Measurements from ENCODE around the gene C16orf95. TPM values are rescaled to one million over a fixed set of nuclear protein-coding genes. Genes with fewer than 3 reads are reported as not detected.
"Not testable (repeated sequence)": the region's sequence is repeated elsewhere in the genome, so short reads cannot be mapped to it uniquely, and the experiment has no call there.

The C16orf95 gene
- total RNA-seq, 1 donor from 2014 or later: 5.4 TPM

DNA sequence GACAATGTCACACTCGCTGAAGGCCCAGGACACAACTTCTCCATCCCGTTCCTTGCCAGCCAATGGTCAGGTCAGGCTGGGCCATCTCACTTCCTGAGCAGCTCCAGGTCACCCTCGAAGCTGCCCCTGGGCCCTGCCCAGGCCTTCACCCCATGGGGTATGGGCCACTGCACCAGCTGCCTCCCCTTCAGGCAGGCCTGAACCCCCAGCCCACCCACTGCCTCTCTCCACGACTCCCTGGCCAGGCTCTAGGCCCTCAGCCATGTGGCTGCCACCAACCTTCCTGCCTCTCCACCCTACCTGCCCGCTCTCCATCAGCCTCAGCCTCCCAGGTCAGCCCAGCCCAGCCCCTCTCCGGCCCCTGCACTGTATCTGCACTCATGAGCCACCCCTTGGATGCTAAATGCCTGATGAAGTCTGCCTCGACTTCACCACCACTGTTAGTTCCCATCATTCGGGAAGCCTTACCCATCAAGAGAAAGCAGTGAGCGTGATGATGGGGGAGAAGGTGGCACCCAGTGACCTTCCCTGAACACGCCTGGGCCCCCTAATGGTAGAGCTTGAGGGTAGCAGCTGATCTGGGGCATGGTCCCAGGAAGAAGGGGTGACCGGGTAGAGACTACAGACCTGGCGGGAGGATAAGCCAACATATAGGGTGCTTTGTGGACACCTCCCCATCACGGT is 30.9 kb upstream of the C16orf95 start:
- DNase-seq (ENCODE audit: low spot score) (no peak), ATAC-seq (no peak)

DNA sequence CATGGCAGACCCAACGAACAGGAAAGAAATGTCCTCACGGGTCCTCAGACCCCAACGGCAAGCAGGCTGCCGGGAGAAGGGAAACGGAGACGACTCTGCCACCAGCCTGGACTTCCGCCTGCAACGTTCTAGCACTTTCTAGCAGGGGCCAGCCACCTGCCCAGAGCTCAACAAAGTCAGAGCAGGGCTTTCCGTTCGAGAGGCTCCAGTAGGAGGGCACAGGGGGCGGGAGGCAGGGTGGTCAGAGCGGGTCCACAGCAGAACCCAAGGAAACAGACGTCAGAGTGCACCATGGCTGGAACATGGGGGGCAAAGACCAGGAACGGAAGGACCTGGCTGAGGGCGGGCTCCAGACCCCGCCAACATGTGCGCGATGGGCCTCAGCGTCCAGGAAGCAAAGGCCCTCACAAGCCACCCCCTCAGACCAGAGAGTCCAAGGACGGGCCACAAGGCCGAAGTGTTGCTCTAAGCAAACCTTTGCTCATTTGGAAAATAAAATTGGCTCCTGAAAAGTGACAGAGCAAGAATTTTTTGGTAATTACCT is 29.4 kb upstream of the C16orf95 start:
- ATAC-seq: no peak
- no peak for DNase-seq (ENCODE audit: low spot score)

DNA sequence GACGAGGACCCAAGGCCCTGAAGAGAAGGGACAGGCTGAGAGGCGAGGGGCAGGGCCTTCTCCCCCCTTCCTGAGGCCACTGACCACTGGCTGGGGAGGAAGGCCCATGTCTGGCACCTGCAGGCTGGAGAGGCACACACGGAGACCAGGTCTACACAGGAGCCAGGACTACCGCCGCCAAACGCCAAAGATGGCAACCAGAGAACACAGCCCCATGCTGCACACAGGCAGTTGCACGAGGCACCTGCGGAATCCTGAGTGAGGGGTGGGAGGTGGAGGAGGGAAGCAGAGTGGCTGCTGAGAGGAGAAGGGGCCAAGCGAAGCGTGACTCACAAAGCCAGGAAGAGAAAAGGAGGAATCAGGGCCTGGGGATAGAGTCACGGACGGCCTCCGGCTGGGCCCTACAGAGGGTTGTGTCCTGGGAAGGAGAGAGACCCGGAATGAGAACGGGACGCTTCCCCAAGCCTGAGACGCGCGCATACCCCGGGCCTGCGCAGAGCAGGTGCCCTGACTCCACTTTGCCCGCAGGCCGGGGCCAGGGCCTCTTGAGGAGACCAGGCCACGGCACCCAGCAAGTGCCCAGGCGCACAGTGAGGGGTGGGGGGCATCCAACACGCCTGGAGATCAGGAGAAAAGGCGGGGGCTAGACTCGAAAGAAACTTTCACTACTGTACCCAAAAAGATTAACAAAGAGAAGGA is 28.7 kb upstream of the C16orf95 start:
- ATAC-seq (no peak), DNase-seq (ENCODE audit: low spot score) (no peak)

DNA sequence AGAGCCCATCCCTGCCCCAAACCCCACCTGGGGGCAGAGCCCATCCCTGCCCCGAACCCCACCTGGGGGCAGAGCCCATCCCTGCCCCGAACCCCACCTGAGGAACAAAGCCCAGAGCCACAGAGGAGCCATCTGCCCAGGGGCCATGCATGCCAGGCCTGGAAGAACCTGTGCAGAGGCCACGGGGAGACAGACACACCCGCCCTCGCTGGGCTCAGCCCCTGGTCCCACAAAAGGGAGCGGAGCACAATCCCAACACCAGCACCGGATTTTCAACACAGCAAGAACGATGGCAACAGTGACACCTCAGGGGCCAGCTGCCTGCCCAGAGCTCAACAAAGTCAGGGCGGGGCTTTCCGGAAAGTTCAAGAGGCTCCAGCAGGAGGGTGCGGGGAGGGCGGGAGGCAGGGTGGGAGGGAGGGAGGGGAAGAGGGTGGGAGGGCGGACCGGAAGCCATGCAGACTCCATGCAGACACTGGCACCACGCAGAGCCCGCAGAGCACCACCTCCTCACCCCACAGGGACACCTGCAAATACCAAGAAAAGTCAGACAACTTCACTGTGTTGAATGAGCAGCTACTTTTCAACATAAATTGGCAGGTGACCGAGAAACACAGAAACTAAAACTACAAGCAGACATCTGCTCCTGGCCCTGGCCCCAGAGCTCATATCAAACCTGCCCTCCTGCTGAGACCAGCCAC is 27.9 kb upstream of the C16orf95 start:
- DNase-seq (ENCODE audit: low spot score) (no peak), ATAC-seq (no peak)

DNA sequence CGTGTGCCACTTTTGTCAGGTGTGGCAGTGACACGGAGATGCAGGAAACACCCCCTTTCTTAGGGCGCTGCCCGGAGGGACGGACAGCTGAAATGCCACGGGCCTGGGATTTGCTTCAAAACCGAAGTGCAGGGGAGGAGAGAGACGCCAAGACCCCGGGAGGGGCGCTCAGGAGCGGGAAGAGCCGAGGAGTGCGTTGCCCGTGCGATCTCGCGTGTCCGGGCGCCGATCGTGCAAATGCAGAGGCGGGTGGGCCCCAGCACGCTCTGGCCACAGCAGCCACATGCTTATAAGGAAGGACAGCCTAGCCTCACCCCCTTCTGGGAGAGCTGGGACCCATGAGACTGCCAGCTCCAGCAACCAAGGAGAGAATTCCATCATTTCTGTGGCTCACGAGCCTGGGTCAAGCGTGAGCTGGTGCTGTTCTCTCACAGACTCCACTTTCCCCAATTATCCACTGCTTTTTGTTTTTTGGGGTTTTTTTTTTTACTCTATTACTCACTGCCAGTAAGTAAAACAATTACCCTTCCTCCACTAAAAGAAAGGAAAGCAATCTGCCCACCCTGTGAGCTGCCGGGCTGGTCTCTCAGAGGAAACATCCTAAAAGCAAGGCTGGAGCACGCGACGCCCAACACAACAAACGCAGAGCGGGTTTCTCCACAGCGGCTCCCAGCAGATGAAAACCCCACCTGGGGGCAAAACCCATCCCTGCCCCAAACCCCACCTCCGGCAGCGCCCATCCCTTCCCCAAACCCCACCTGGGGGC is 27.2 kb upstream of the C16orf95 start:
- ATAC-seq: no peak
- no peak for DNase-seq (ENCODE audit: low spot score)

DNA sequence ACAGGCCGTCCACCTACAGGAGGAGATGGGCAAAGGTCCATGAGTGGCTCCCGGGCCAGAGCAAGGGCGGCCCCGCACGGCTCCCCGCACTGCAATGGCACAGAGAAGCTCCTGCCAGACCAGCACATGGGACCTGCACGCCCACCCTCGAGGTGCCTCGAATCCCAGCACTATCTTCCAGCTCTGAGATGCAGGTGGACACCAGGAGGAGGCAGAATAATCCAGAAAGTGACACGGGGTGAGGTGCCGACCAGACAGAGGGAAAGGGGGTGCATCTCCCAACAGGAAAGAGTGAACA is 26.5 kb upstream of the C16orf95 start:
- ATAC-seq: no peak
- DNase-seq (ENCODE audit: low spot score): no peak

DNA sequence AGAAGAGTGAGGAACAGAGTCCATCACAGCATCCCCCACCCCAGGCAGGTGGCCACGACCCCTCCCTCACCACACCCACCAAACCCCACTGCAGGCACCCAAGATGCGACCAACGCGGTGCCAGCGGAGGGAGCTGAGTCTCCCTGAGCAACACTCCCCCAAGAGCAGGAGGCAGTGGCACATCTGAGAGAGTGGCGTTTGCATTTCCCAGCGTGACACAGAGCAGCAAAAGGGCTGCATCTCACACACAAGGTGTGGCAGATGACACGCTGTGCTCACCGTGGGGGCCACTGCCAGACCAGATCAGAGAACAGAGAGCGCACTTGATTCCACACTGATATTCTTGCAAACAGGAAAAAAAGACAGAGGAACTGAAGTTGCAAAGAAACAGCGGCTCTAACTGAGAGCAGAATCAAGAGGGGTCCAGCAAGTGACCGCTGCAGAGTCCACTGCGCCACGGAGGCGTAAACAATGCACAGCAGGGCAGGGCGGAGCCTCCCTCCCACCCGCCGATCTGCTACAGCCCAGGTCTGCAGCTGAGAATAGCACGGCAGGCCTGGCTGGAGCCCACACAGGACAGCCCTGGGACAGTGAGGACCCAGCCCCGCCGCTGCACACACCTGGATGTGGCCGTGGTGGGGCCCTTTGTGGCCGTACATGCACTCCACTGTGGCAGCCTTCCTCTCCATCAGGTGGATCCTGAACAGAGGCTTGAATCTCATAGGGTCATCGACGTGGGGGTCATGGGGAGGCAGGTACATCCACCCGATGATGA is 26.0 kb upstream of the C16orf95 start:
- no peak for ATAC-seq
- DNase-seq (ENCODE audit: low spot score): no peak

DNA sequence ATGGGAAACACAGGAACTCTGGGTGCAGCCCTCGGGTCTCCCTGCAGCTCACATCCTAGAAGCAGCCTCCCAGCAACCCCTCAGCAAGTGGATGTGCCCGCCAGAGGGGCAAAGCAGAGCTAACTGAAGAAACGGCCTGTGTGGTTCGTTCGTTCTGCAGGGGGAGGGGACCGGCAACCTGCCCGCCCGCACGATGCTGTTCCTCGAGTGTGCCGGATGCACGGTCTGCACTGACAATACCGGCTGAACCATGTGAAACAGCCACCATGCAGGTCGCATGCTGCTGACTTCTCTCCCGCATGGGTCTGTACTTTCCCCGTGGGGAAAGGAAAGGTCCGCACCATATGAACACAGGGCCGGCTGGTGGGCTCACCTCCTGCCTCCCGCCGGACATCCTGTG is 25.3 kb upstream of the C16orf95 start:
- no peak for DNase-seq (ENCODE audit: low spot score)
- no peak for ATAC-seq

DNA sequence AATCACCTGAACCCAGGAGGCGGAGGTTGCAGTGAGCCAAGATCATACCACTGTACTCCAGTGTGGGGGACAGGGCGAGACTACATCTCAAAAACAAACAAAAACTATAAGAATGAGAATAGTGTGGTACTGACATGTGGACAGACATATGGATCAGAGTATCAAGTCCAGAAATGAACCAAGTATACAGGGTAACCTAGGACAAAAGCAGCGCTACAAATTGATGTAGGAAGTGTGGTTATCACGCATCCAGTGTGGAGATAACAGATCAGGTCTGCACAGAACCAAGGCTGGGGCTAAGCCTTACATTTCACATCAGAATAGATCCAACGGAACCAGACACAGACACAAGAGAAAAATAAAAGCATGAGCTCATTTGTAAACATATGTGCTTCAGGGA is 23.0 kb upstream of the C16orf95 start:
- DNase-seq (ENCODE audit: low spot score): no peak
- ATAC-seq: no peak

DNA sequence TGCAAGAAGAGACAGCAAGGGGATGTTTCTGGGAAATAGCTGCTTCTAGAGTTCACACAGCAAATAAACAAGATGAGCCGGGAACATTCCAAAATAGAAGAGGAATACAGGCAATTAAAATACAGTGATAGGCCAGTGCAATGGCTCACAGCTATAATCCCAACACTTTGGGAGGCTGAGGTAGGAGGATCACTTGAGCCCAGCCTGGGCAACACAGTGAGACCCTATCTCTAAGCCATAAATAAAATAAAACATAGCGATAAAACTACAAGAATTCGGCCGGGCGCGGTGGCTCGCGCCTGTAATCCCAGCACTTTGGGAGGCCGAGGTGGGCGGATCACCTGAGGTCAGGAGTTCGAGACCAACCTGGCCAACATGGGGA is 22.5 kb upstream of the C16orf95 start:
- not testable (repeated sequence) for DNase-seq (ENCODE audit: low spot score); ATAC-seq

DNA sequence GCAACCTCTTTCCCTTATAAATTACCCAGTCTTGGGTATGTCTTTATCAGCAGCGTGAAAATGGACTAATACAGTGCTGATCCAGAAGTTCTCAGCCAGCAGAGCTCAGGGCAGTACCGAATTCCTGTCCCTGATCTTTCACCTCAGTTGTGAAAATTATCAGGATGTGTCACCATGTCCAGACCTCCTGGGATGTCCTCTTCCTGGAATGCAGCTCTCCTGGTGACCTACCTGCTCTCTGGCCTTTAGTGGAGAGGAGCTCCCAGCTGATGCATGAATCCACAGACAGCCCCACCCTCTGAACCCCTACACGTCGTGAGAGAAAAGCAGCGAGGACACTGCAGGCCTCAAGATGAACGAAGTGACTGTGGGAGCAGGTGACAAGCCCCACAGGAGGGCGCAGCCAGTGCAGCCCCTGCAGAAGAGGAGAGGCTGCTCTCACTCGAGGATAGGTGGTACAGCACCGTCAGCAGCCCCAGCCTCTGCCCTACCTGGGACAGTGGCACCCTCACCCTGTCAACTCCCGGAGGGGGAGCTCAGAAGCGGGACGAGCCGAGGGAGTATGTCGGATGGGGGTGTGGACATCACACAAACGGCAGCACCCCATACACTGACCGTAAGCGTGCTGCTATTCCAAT is 22.0 kb upstream of the C16orf95 start:
- DNase-seq (ENCODE audit: low spot score) (no peak), ATAC-seq (no peak)

DNA sequence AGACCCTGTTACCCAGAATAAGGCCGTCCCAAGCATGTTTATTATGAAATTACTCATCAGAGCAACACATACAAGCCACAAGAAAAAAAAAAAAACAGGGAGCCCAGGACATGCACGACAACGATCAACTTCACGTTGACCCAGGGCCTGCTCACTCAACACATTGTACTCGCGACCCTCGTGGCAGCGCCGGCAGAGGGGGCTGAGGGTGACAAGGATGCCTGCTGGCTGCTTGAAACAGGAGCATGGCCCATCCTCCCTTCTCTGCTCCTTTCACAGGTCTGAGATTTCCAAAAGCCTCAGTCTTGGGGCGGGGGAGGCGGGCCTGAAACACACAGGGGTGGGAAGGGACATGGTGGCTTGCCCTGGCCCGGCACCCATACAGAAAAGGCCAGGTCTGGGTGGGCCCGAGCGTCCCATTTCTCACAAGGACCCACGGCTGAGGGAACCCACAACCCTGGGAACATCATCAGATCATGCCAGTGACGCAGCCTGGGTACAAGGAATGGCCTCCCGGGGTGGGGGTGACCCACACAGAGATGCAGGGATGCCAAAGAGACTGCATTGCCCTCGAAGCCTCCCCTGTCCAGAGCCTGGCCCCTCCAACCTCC is 21.1 kb upstream of the C16orf95 start:
- DNase-seq (ENCODE audit: low spot score) (no peak), ATAC-seq (no peak)

DNA sequence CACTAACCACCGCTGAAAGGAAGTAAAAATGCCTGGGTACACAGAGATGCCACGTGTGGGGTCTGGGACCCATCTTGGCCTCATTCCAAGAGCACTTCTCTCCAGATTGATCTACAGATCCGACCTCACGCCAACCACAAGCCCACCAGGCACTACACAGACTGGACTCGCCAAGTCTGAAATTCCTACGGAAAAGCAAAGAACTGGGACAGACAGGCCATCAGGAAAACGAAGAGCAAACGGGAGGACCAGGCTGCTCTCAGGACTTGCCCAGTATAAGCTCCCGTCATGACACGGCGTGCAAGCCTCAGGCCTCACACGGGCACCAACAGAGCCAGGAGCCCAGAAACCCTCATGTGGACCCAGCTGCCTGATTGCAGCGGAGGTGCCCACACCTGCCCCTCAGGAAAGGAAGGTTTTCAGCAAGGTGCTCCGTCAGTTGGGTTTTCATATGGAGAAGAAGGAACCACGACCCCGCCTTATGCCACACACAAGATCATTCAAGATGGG is 20.1 kb upstream of the C16orf95 start:
- no peak for ATAC-seq
- no peak for DNase-seq (ENCODE audit: low spot score)

DNA sequence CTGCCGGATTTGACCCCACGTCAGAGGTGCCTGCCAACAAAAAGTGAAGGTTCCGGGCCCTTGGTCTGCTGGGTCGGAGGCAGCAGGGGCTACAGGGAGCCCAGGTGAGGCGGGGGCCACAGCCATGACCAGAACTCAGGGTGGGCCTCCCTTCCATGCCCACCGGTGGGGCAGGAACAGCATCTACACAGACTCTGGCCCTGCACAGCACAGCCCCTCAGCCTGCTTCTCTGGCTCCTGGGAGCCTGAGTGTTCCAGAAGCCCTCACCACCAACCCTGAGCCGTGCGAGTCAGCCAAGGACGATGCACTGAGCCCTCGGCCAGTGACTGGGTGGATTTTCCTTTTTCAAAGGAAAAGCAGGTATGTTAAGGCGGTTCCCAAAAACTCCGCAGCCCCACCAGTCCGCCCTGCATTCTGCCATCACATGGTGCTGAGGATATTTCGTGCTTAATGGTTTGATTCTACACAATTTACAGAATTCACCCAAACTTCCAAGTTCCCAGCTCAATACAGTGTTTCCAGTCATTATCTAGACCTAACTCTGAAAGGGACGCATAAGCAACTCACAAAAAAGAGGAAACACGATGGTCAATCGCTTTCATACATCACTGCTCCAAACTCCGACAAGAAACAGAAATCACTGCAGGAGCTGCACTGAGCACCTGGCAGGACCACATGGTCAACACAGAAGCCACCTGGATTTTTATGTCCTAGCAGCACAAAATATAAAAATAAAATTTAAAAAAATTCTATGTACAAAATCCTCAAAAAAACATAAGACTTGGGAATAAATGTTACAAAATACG is 19.4 kb upstream of the C16orf95 start:
- ATAC-seq (no peak), DNase-seq (ENCODE audit: low spot score) (no peak)

DNA sequence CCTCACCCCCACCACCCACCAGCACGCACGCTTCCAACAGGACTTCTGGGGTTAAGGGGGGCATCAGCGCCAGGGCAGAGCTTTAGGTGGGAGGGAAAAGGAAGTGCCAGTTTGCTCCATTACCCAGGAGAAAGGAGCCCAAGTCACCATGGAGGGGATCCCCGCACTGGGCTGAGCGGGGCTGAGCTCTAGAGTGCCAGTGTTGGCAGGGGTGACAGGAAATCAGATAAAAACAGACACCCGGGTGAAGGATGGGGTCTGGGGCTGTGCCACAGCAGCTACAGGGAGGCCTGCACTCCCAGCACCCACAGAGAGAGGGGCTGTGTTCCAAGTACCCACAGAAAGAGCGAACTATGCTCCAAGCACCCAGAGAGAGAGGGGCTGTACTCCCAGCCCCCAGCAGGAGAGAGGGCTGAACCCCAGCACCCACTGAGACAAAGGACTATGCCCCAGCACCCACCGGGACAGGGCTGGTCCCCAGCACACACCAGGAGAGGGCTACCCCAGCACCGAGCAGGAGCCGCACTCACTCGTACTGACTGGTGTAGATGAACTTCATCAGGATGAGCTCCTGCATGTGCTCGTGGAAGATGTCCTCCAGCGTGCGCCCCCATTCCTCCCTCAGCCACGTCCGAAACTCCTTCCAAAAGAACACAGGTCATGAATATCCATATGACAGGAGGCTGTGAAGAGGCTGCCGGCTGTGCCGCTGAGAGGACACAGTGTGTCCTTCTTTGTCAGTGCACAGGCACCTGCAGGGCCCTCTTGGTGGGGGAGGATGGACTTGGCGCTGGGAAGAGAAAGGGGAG is 18.6 kb upstream of the C16orf95 start:
- no peak for ATAC-seq
- DNase-seq (ENCODE audit: low spot score): no peak

DNA sequence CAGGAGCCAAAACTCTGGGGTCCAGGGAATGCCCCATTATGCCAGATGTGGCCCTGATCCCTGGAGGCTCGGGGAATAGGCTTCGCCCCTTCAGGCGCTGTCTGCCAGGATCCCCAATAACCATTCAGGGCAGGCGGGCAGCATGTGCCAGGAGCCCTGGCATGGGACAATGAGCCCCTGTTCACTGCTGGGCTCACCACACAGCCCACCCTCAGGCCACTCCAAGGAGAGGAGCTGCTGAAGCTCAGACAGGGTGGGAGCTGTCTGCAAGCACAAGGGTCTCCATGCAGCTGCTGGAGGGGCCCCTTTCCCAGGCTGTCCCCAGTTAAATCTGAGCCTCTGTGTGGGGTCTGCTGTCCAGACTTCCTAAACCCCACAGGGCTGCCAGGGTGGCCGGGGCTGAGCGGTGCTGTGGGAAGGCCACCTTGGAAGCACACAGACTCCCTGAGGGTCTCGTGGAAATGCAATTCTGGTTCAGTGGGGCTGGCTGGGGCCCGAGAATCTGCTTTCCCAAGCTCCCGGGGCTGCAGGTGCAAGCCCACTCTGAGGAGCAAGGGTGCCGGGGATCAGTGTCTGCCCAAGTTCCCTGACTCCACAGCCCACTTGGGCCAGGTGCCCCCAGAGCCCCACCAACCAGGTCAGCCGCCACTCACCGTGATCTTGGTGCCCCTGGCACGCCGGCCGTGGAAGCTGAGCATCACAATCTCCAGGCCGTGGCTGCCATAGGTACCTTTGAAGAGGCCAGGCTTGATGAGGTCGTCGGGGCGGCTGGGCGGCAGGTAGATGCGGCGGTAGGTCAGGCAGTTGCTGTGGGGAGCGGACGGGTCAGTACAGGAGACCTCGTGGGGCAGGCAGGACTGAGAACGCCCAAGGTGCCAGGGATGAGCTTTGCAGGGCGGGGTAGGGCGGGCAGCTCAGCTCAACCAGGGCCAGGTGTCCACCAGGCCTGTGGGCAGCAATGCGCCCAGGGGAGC is 17.7 kb upstream of the C16orf95 start:
- no peak for ATAC-seq
- no peak for DNase-seq (ENCODE audit: low spot score)

Data from left lobe of liver (tissue), 2 donors.